ENCODE data around the gene MPZL3.

Gene MPZL3

GRCh38 chr11:118236170-118236569, 16.0 kb downstream of the MPZL3 start:
- Histone ChIP-seq H3K4me2 (no peak overlapping the region), H3K27ac (no peak overlapping the region), H3K79me2 (ENCODE audit: insufficient read depth, low read depth) (no peaks in the 10 kb centered on the region), H2AFZ (ENCODE audit: low read depth) (no peak overlapping the region), H3K36me3 (ENCODE audit: insufficient read depth) (no peaks in the 10 kb centered on the region), H3K4me1 (ENCODE audit: low read depth, poor library complexity, severe bottlenecking) (peaks cover 5% of the 10 kb centered on the region), H3K27me3 (ENCODE audit: insufficient read depth, low read depth) (no peaks in the 10 kb centered on the region), H4K20me1 (ENCODE audit: insufficient read depth) (no peaks in the 10 kb centered on the region), H3K9ac (no peak overlapping the region), H3K4me3 (IDR thresholded peaks at IDR 0.05; ENCODE audit: insufficient read depth, low read depth, low read length) (no peak overlapping the region)
- TF ChIP-seq CTCF (conservative IDR thresholded peaks at IDR 0.05; ENCODE audit: low read depth, low read length) = no peak

- no peak for TF ChIP-seq CTCF (conservative IDR thresholded peaks at IDR 0.05; ENCODE audit: low read depth, low read length)
These were observed 17.3 kb downstream of the MPZL3 start for GRCh38 chr11:118234833-118235232.

GRCh38 chr11:118233850-118234249, 18.3 kb downstream of the MPZL3 start:
- Histone ChIP-seq H3K36me3 (ENCODE audit: insufficient read depth) (no peaks in the 10 kb centered on the region), H3K79me2 (ENCODE audit: insufficient read depth, low read depth) (no peaks in the 10 kb centered on the region), H3K9ac (no peak overlapping the region), H2AFZ (ENCODE audit: low read depth) (no peak overlapping the region), H3K4me3 (IDR thresholded peaks at IDR 0.05; ENCODE audit: insufficient read depth, low read depth, low read length) (no peak overlapping the region), H3K4me2 (no peak overlapping the region), H3K27ac (no peak overlapping the region), H3K4me1 (ENCODE audit: low read depth, poor library complexity, severe bottlenecking) (no peaks in the 10 kb centered on the region), H4K20me1 (ENCODE audit: insufficient read depth) (no peaks in the 10 kb centered on the region), H3K27me3 (ENCODE audit: insufficient read depth, low read depth) (no peaks in the 10 kb centered on the region)
- no peak for TF ChIP-seq CTCF (conservative IDR thresholded peaks at IDR 0.05; ENCODE audit: low read depth, low read length)

More at GRCh38 chr11:118234833-118235232, 17.3 kb downstream of the MPZL3 start:
- H3K27me3 ChIP-seq (ENCODE audit: insufficient read depth, low read depth) = no peaks in the 10 kb centered on the region
- H3K9ac ChIP-seq = no peak overlapping the region
- H2AFZ ChIP-seq (ENCODE audit: low read depth) = no peak overlapping the region
- H4K20me1 ChIP-seq (ENCODE audit: insufficient read depth) = no peaks in the 10 kb centered on the region
- no peak overlapping the region for H3K4me3 ChIP-seq (IDR thresholded peaks at IDR 0.05; ENCODE audit: insufficient read depth, low read depth, low read length)
- H3K4me1 ChIP-seq (ENCODE audit: low read depth, poor library complexity, severe bottlenecking) = no peaks in the 10 kb centered on the region
- H3K4me2 ChIP-seq = no peak overlapping the region
- H3K27ac ChIP-seq = no peak overlapping the region
- H3K36me3 ChIP-seq (ENCODE audit: insufficient read depth) = no peaks in the 10 kb centered on the region
- H3K79me2 ChIP-seq (ENCODE audit: insufficient read depth, low read depth) = no peaks in the 10 kb centered on the region

- no peaks in the 10 kb centered on the region for H3K27me3 ChIP-seq (ENCODE audit: insufficient read depth, low read depth)
- no peak overlapping the region for H3K27ac ChIP-seq
- no peaks in the 10 kb centered on the region for H3K79me2 ChIP-seq (ENCODE audit: insufficient read depth, low read depth)
- no peaks in the 10 kb centered on the region for H3K4me1 ChIP-seq (ENCODE audit: low read depth, poor library complexity, severe bottlenecking)
- no peak overlapping the region for H3K4me2 ChIP-seq
- no peaks in the 10 kb centered on the region for H3K36me3 ChIP-seq (ENCODE audit: insufficient read depth)
- no peak overlapping the region for H2AFZ ChIP-seq (ENCODE audit: low read depth)
- TF ChIP-seq CTCF (conservative IDR thresholded peaks at IDR 0.05; ENCODE audit: low read depth, low read length) = no peak
- H4K20me1 ChIP-seq (ENCODE audit: insufficient read depth) = no peaks in the 10 kb centered on the region
- no peak overlapping the region for H3K9ac ChIP-seq
- H3K4me3 ChIP-seq (IDR thresholded peaks at IDR 0.05; ENCODE audit: insufficient read depth, low read depth, low read length) = no peak overlapping the region
These were observed 18.8 kb downstream of the MPZL3 start for GRCh38 chr11:118233377-118233776.

All from KMS-11 (cell line).